Muscle of leg (tissue), 11 donors: ENCODE measurements around the gene SIKE1. TPM values are rescaled to one million over a fixed set of nuclear protein-coding genes. Genes with fewer than 3 reads are reported as not detected.
"Not testable (repeated sequence)": the region's sequence is repeated elsewhere in the genome, so short reads cannot be mapped to it uniquely, and the experiment has no call there.

Experiments
- DNase-seq: peaks from one replicate; pipeline ENCODE4 v3.0.0; 2013
- H3K27ac ChIP-seq: one replicate; pipeline ENCODE4 v1.5.1; 2013; ENCODE audit warnings: mild to moderate bottlenecking, low read length, control low read depth
- H3K27me3 ChIP-seq: one replicate; pipeline ENCODE4 v1.6.1; 2013; ENCODE audit warnings: low read length; ENCODE audit not compliant: control insufficient read depth, insufficient read depth
- H3K36me3 ChIP-seq: one replicate; pipeline ENCODE4 v1.6.1; 2013; ENCODE audit warnings: low read length; ENCODE audit not compliant: control insufficient read depth, insufficient read depth
- H3K4me1 ChIP-seq: one replicate; pipeline ENCODE4 v1.6.1; 2013; ENCODE audit warnings: low read length; ENCODE audit not compliant: control insufficient read depth, insufficient read depth
- H3K4me3 ChIP-seq: one replicate; pipeline ENCODE4 v1.5.1; 2013; ENCODE audit warnings: low read length, control low read depth
- H3K9me3 ChIP-seq: replicated peaks from 2 replicates; pipeline ENCODE4 v1.6.1; 2013; ENCODE audit warnings: low read depth, low read length; ENCODE audit not compliant: control insufficient read depth
- WGBS: methylation state at CpG from one replicate; pipeline ENCODE4 v1.1.5; 2013; ENCODE audit warnings: missing lambda C conversion rate; ENCODE audit not compliant: insufficient coverage; 5-methylcytosine and 5-hydroxymethylcytosine counted together
- polyA plus RNA-seq, 8 donors: library from polyadenylated mRNA; unstranded; fragments of 120-200 nt; gene quantifications; one replicate each; pipeline versions ENCODE4 v1.2.1 to v1.2.3, GENCODE V29; 2013; ENCODE audit warnings: inconsistent platforms in 1 of 8, low replicate concordance in 1 of 8; ENCODE audit not compliant: insufficient read length in 8 of 8, insufficient read depth in 1 of 8
- total RNA-seq: library from RNA; stranded (reverse); fragments of 120-200 nt; gene quantifications from one replicate; pipeline ENCODE4 v1.2.4, GENCODE V29; 2013

Gene SIKE1
- total and polyA plus RNA-seq, 9 donors, result 18.7 to 60.4 (median 27.2) TPM

DNA sequence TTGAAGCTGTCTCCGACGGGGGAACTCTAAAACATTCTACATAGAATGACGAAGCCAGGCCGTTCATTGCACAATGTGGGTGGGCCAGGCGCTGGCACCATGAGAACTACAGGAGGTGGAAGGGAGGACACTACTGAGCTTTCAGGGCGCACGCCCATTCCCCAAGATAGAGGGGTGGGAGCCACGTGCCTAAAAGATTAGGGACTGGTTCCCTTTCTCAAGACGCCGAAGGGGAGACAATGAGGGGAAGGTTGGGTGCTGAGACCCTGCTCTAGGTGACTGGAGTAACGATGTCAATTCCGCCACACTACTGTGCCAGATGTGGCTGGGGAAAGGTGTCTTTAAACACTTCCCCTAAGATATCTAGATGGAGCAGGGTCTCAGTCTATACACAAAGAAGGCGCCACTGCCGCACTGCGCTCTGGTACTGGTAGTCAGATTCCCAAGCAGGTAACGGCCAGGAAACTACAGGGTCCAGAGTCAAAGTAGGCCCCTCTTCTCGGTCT is 23.5 kb downstream of the SIKE1 start:
- no peaks in the 10 kb centered on the region for H3K36me3 ChIP-seq
- no peaks in the 10 kb centered on the region for H3K9me3 ChIP-seq
- WGBS, result 0% methylated on average over 9 of the region's 17 CpGs
- H3K27me3 ChIP-seq, result peaks cover 2% of the 10 kb centered on the region
- H3K27ac ChIP-seq, result peak overlapping the region; percentile 100
- DNase-seq, result peak; percentile 36
- H3K4me1 ChIP-seq, result peaks cover 19% of the 10 kb centered on the region
- peak overlapping the region; percentile 100 for H3K4me3 ChIP-seq

DNA sequence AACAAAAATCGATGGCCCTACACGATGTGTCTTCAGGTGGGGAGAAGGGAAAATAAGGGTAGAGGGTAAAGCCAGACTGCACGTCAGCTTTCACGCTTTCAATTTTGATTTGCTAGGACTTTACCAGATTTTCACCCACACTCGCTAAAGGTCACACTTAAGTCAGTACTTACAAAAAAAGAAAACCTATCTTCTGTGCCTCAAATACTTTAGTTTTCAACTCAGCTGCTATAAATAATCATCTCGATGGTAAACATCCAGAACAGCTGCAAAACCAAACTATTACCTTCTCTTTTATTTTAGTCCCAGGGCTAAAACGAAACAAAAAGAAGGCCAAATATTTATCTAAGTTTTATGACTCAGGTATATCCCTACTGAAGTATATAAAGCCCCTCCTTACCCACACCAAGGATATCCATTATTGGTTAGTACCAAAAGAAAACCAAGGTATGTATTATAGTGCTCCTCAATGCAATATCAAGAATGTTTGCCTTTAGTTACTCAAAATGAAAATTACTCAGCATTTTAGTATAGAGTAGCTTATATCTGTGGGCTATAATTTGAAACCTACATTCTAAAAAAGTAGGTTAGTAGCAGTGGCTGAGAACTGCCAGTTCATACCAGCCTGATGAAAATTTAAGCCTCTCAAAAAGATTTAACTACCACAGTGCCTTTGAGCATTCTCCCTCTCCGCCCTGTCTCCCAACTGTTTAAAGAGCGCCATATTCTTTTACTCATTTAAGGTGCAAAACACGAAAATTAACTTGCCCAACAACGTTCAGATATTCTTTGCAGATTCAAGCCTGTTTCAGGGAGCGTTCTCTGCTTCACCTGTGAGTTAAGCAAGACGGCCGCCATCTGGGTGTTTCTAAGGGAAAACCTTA is 24.2 kb downstream of the SIKE1 start:
- H3K4me3 ChIP-seq, result peak overlapping the region; percentile 100

DNA sequence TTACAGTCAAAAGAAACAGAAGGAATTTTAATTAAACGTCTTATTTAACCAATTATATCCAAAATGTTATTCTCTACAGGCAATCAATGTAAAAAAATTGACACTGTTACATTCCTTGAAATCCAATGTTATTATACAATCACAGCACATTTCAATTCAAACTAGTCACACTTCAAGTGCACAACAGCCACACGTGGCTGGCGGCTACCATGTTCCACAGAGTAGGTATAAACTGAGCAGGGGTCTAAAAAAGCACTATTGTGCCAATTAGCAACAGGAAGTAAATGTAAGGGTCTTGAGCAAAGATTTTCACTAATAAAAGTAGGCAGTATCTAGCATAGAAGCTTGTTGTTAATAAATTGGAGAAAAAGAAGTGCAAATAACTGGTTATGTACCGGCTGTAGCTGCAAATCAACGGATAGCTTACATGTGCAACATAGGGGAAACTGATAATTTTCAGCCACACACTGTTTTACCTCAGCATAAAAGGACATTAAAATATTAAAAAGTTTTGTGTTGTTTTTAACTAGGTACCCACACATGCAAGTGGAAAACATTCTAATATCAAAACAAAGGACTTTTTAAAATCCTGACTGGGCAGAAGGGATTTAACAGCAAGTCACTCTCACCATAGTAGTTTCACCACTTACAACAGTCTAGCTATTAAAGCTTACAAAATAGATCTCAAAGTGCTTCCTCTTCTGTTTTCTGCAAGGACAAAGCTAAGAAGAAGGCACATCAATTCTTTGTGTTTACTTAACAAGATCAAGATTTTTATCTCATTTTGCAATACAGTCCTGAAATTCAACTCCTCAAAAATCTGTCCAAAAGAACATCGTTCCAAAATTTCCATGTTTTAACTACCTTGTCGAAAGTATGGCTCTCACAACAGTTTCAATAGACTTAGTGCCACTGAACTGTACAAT is 25.2 kb downstream of the SIKE1 start:
- peaks cover 25% of the 10 kb centered on the region for H3K4me1 ChIP-seq

More for the DNA sequence above, 24.2 kb downstream of the SIKE1 start:
- H3K9me3 ChIP-seq, result no peaks in the 10 kb centered on the region
- peaks cover 2% of the 10 kb centered on the region for H3K27me3 ChIP-seq
- no peak for DNase-seq
- peaks cover 22% of the 10 kb centered on the region for H3K4me1 ChIP-seq
- 21% methylated on average over 6 of the region's 14 CpGs for WGBS
- peak overlapping the region; percentile 100 for H3K27ac ChIP-seq
- H3K36me3 ChIP-seq, result no peaks in the 10 kb centered on the region

DNA sequence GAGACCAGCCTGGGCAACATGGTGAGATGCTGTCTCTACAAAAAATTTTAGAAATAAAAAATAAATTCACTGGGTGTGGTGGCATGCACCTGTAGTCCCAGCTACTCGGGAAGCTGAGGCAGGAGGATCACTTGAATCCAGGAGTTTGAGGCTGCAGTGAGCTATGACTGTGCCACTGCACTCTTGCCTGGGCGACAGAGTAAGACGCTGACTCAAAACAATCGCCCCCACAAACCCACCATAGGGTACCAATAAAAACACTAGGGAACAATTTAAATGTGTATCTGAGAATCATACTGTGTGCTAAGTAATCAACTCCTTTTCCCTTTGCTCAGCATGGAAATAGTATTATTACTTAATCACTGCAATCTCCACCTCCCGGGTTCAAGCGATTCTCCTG is 26.8 kb downstream of the SIKE1 start:
- H3K4me3 ChIP-seq, H3K27ac ChIP-seq, H3K36me3 ChIP-seq, DNase-seq, H3K9me3 ChIP-seq, H3K27me3 ChIP-seq: not testable (repeated sequence)
- WGBS, result no CpG with 5 or more reads among the region's 6 CpGs
- peaks cover 25% of the 10 kb centered on the region for H3K4me1 ChIP-seq

More for the DNA sequence above, 25.2 kb downstream of the SIKE1 start:
- 67% methylated on average over 1 of the region's 7 CpGs for WGBS
- Histone ChIP-seq H3K27ac (peak overlapping the region; percentile 100), H3K27me3 (peaks cover 2% of the 10 kb centered on the region), H3K9me3 (no peaks in the 10 kb centered on the region), H3K4me3 (no peak overlapping the region), H3K36me3 (no peaks in the 10 kb centered on the region)
- no peak for DNase-seq

DNA sequence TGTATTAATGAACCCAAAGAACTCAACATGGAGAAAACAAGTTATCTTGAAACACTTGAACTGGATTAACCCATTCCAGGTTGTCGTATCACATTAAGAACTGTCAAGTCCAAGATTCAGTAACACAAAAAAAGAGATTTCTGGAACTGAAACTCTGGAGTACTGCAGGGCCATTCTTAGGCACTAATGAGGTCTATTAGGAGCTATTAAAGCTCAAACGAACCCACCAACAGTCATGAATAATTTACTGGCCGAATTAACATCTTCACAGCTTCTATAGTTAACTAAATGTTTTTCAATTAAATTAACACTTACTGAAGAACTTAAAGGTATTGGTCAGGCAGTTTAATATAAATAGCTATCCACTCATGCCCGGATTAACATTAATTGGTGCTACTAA is 27.3 kb downstream of the SIKE1 start:
- Histone ChIP-seq H3K27me3 (peaks cover 2% of the 10 kb centered on the region), H3K4me3 (no peak overlapping the region), H3K27ac (no peak overlapping the region), H3K9me3 (no peaks in the 10 kb centered on the region), H3K36me3 (peaks cover 3% of the 10 kb centered on the region), H3K4me1 (peaks cover 25% of the 10 kb centered on the region)
- no CpG with 5 or more reads among the region's 4 CpGs for WGBS
- DNase-seq, result no peak

DNA sequence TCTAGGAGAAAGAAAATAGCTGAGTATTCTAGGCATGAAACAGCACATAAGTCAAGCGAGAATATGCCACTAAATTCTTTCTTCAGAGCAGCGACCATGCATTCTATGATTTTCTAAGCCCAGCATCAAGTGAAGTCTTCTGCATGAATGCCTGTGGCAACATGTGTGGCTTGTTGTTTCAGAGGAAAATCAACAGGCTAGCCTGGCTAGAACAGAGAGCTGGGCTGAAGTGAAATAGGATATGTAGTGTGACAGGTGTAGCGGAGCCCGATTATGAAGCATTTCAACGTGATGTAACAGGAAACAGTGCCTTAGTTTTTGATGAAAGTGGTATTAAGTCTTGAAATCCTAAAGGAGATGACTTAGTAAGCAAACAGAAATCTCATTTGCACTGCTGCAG is 29.7 kb downstream of the SIKE1 start:
- DNase-seq, result peak; percentile 40
- Histone ChIP-seq H3K9me3 (no peaks in the 10 kb centered on the region), H3K27ac (no peak overlapping the region), H3K4me3 (no peak overlapping the region), H3K27me3 (no peaks in the 10 kb centered on the region), H3K36me3 (peaks cover 9% of the 10 kb centered on the region), H3K4me1 (peaks cover 16% of the 10 kb centered on the region)
- 52% methylated on average over 3 of the region's 5 CpGs for WGBS

DNA sequence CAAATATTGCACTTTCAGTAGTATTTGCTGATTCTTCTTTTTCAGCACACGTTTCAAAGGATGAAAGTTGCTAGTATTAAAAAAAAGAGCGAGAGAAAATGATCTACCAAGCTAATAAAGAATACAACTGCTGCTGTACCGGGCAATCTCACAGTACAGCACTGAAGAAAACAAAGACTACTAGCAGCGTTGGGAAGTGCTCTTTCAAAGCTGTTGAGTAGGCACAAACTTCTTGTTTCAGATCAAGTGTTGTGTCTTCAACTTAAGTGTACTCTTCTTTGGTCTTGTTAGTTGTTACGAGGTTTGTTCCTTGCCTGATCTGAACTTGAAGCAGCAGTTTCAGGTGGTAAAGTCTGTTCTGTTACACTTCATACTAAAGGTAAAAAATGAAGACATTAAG is 30.6 kb downstream of the SIKE1 start:
- WGBS, result 60% methylated on average over 1 of the region's 5 CpGs
- H3K36me3 ChIP-seq, result peaks cover 9% of the 10 kb centered on the region
- H3K27ac ChIP-seq, result no peak overlapping the region
- no peak overlapping the region for H3K4me3 ChIP-seq
- H3K9me3 ChIP-seq, result no peaks in the 10 kb centered on the region
- DNase-seq, result no peak
- no peaks in the 10 kb centered on the region for H3K27me3 ChIP-seq
- peaks cover 13% of the 10 kb centered on the region for H3K4me1 ChIP-seq

DNA sequence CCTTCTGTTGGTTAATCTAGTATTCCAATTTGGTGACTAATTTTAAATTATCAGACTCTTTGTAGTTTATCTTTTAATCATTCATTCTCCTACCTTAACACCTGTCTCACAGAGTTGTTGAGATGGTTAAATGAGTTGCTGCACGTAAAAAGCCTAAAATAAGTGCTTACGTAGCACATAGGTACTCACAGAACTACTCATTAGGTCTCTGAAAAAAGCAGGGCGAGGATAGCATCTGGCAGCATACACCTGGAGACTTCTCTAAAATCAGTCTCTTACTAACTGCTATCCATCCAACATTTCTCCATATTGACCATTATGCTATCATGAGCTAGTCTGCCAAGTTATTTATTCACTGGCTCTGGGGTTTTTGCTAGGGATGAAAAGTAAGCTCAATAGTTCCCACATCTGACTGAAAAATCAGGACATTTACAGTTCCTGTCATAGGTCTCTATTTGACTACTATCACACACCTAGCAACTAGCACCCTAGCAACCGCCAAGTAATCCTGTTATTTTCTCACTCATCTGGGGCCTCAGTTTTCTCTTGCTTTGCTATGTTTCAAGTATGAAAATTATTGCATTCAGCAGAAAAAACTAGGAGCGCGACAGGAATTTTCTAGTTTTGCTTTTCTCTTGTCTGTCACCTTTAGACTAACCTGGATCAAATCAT is 33.9 kb downstream of the SIKE1 start:
- Histone ChIP-seq H3K9me3 (no peaks in the 10 kb centered on the region), H3K36me3 (peaks cover 17% of the 10 kb centered on the region), H3K4me3 (no peak overlapping the region), H3K27me3 (no peaks in the 10 kb centered on the region), H3K27ac (no peak overlapping the region), H3K4me1 (peaks cover 3% of the 10 kb centered on the region)
- WGBS, result 83% methylated on average over 4 of the region's 6 CpGs
- no peak for DNase-seq

DNA sequence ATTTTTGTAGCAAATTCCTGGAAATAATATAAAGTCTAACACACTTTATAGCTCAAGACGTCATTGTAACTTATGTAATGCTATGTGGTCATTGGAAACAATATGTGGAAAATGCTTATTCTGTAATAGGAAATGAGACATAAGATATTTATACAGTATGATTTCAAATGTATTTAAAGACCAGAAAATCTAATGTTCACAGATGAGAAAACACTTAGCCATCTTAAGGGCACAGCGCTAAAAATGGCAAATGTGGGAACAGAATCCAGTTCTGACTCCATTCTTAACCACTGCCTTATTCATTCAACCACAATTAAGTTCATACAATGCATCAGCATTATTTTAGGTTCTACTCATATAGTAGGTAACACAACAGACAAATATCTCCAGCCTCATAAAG is 35.2 kb downstream of the SIKE1 start:
- peak; percentile 23 for DNase-seq
- Histone ChIP-seq H3K4me3 (no peak overlapping the region), H3K9me3 (no peaks in the 10 kb centered on the region), H3K27me3 (no peaks in the 10 kb centered on the region), H3K4me1 (no peaks in the 10 kb centered on the region), H3K36me3 (peaks cover 17% of the 10 kb centered on the region), H3K27ac (no peak overlapping the region)
- no CpG with 5 or more reads among the region's 2 CpGs for WGBS
